Upper lobe of left lung (tissue), 6 donors: ENCODE measurements around the gene TMEM43. TPM values are rescaled to one million over a fixed set of nuclear protein-coding genes. Genes with fewer than 3 reads are reported as not detected.

Experiments
- ATAC-seq, 2 donors: fragments of 200-7000 bp; cut with Tn5 transposase; one replicate each; pipeline ENCODE4 v1.9.1; 2022; ENCODE audit warnings: mild to moderate bottlenecking in 2 of 2, moderate library complexity in 2 of 2; ENCODE audit not compliant: low FRiP score in 2 of 2
- DNase-seq, 2 donors: peaks; one replicate each; pipeline ENCODE4 v3.0.0-alpha.2; 2019 to 2020
- H3K27ac ChIP-seq, 4 donors: fragments of 200-600 bp; sonication (generic); one replicate each; pipeline ENCODE4 v1.5.1; 2016 to 2019
- H3K27me3 ChIP-seq, 4 donors: fragments of 200-600 bp; sonication (generic); one replicate each; pipeline ENCODE4 v1.5.1; 2017 to 2019
- H3K36me3 ChIP-seq, 4 donors: fragments of 200-600 bp; sonication (generic); one replicate each; pipeline ENCODE4 v1.5.1; 2016 to 2019
- H3K4me1 ChIP-seq, 4 donors: fragments of 200-600 bp; sonication (generic); one replicate each; pipeline ENCODE4 v1.5.1; 2018 to 2019
- H3K4me3 ChIP-seq, 4 donors: fragments of 200-600 bp; sonication (generic); one replicate each; pipeline ENCODE4 v1.5.1; 2017 to 2019; ENCODE audit warnings: mild to moderate bottlenecking in 2 of 4, moderate library complexity in 1 of 4
- H3K9me3 ChIP-seq, 4 donors: fragments of 200-600 bp; sonication (generic); one replicate each; pipeline ENCODE4 v1.5.1; 2018 to 2019
- CTCF ChIP-seq, 6 experiments: fragments of 450-650 bp in 4 of 6; fragments of 200-600 bp in 2 of 6; sonication (generic) in 2 of 6; IDR thresholded peaks; one replicate each; pipeline ENCODE4 v1.5.1; 2016 to 2019; ENCODE audit warnings: antibody characterized with exemption in 6 of 6
- EP300 ChIP-seq, 4 donors: sonication (generic); formaldehyde crosslinking; IDR thresholded peaks; one replicate each; pipeline ENCODE4 v1.5.1; 2017; ENCODE audit warnings: antibody characterized with exemption in 4 of 4, control low read depth in 2 of 4
- POLR2A ChIP-seq, 4 donors: fragments of 450-650 bp; IDR thresholded peaks; one replicate each; pipeline ENCODE4 v1.5.1; 2016 to 2017; ENCODE audit warnings: antibody characterized with exemption in 4 of 4, mild to moderate bottlenecking in 2 of 4
- POLR2AphosphoS5 ChIP-seq, 2 donors: sonication (generic); formaldehyde crosslinking; IDR thresholded peaks; one replicate each; pipeline ENCODE4 v1.5.1; 2017; ENCODE audit warnings: antibody characterized with exemption in 2 of 2
- WGBS, 2 donors: methylation state at CpG; one replicate each; pipeline ENCODE4 v1.1.5; 2017 to 2018; 5-methylcytosine and 5-hydroxymethylcytosine counted together
- total RNA-seq, 6 donors: library from RNA; depleted of rRNA in 4 of 6; stranded (reverse); fragments of >200 nt in 4 of 6; gene quantifications; one replicate each; pipeline versions ENCODE4 v1.1.0 to v1.2.1, GENCODE V29; 2016 to 2021
- donor health status: DM: no; HTN: no; CAD: no; lungs with moderate emphysema.
- donor health status: DM: no; HTN: yes; CAD: no; lungs with severe emphysema.

The TMEM43 gene
- total RNA-seq, 6 donors from 2014 or later = 48.2 to 158 (median 87.7) TPM

- 96 to 98% methylated on average over 4 to 7 of the region's 7 CpGs for WGBS, 2 donors
- peaks cover 12 to 50% (median 36%) of the 10 kb centered on the region in 4 donors for H3K36me3 ChIP-seq
- H3K27me3 ChIP-seq = no peaks in the 10 kb centered on the region
- no peak for DNase-seq
- ATAC-seq = no peak
- TF ChIP-seq CTCF (IDR thresholded peaks at IDR 0.05) (peak in 1 of 6 experiments; percentile 15), EP300 (IDR thresholded peaks at IDR 0.05) (no peak)
- H3K4me3 ChIP-seq = no peak overlapping the region
- no peaks in the 10 kb centered on the region for H3K9me3 ChIP-seq
- H3K27ac ChIP-seq = no peak overlapping the region
- peaks cover 0 to 11% (median 10%) of the 10 kb centered on the region in 4 donors for H3K4me1 ChIP-seq
Observed at GRCh38 chr3:14113965-14114635, 10.8 kb upstream of the TMEM43 start.

- H3K4me3 ChIP-seq = no peak overlapping the region
- ATAC-seq = no peak
- H3K36me3 ChIP-seq = peaks cover 12 to 39% (median 31%) of the 10 kb centered on the region in 4 donors
Observed at GRCh38 chr3:14117468-14118399, 7.1 kb upstream of the TMEM43 start.

GRCh38 chr3:14118400-14119381 lies 6.2 kb upstream of the TMEM43 start:
- no peak overlapping the region for H3K4me3 ChIP-seq
- H3K36me3 ChIP-seq = peaks cover 12 to 29% (median 24%) of the 10 kb centered on the region in 4 donors
- peak overlapping the region in 1 of 4 donors; percentile 34 for H3K27ac ChIP-seq
- H3K27me3 ChIP-seq = no peaks in the 10 kb centered on the region
- H3K4me1 ChIP-seq = peaks cover 8 to 26% (median 18%) of the 10 kb centered on the region in 4 donors
- WGBS, 2 donors = 42 to 59% methylated on average over 13 of the region's 13 CpGs
- TF ChIP-seq POLR2A (IDR thresholded peaks at IDR 0.05) (no peak), CTCF (IDR thresholded peaks at IDR 0.05) (no peak), EP300 (IDR thresholded peaks at IDR 0.05) (no peak), POLR2AphosphoS5 (IDR thresholded peaks at IDR 0.05) (no peak)
- ATAC-seq (no peak), DNase-seq (peak in 1 of 2 donors; percentile 55)
- H3K9me3 ChIP-seq = no peaks in the 10 kb centered on the region

More at GRCh38 chr3:14117468-14118399, 7.1 kb upstream of the TMEM43 start:
- peaks cover 0 to 16% (median 11%) of the 10 kb centered on the region in 4 donors for H3K4me1 ChIP-seq
- no peaks in the 10 kb centered on the region for H3K9me3 ChIP-seq
- DNase-seq = no peak
- H3K27ac ChIP-seq = no peak overlapping the region
- no peaks in the 10 kb centered on the region for H3K27me3 ChIP-seq
- WGBS, 2 donors = 87 to 89% methylated on average over 10 of the region's 10 CpGs
- TF ChIP-seq CTCF (IDR thresholded peaks at IDR 0.05) (no peak), POLR2AphosphoS5 (IDR thresholded peaks at IDR 0.05) (no peak), POLR2A (IDR thresholded peaks at IDR 0.05) (no peak), EP300 (IDR thresholded peaks at IDR 0.05) (no peak)

- DNase-seq = no peak
- TF ChIP-seq EP300 (IDR thresholded peaks at IDR 0.05) (no peak), POLR2AphosphoS5 (IDR thresholded peaks at IDR 0.05) (no peak), CTCF (IDR thresholded peaks at IDR 0.05) (no peak), POLR2A (IDR thresholded peaks at IDR 0.05) (no peak)
- Histone ChIP-seq H3K4me1 (peaks cover 9 to 32% (median 21%) of the 10 kb centered on the region in 4 donors), H3K27ac (no peak overlapping the region), H3K4me3 (no peak overlapping the region), H3K27me3 (no peaks in the 10 kb centered on the region), H3K9me3 (no peaks in the 10 kb centered on the region), H3K36me3 (peaks cover 12 to 21% (median 15%) of the 10 kb centered on the region in 4 donors)
- WGBS, 2 donors = 84 to 100% methylated on average over 2 of the region's 2 CpGs
- no peak for ATAC-seq
Observed at GRCh38 chr3:14119651-14120050, 5.2 kb upstream of the TMEM43 start.
